Smooth muscle cell of the brain vasculature (primary cell): ENCODE results near the gene MYO7B.
"Not testable (repeated sequence)": the region's sequence is repeated elsewhere in the genome, so short reads cannot be mapped to it uniquely, and the experiment has no call there.

ENCODE experiments used
- DNase-seq: peaks from one replicate; pipeline ENCODE4 v3.0.0-alpha.2; 2012; ENCODE audit warnings: low read depth, low spot score

MYO7B gene

DNA sequence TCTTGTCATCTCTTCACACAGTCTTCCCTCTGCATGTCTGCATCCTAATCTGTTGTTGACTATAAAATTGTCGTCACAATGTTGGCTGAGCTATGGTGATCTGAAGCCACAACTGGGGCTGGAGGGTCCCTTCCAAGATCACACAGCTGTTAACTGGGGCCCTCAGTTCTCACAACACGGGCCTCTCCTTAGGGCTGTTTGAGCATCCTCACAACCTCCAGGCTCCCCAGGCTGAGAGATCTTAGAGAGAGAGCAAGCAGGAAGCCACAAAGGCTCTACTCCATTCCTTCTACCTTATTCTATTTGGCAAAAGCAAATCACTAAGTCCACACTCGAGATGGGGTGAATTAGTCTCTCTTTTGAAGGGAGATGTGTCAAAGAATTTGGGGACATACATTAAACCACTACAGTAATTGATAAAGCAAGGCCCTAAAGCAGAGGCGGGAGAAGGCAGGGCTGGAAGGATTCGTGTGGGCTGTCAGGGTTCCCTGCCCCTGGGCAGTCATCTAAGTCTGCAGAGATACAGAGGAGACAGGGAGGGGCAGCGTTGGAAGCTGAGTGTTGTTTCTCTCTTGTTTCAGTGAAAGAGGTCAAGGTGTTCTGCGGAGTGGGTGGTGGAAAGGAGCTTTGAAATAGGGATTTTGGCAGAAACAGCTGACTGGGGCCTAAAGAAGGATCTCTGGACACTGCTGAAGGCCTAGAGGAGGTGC, 15.9 kb downstream of the MYO7B start:
- no peak for DNase-seq

DNA sequence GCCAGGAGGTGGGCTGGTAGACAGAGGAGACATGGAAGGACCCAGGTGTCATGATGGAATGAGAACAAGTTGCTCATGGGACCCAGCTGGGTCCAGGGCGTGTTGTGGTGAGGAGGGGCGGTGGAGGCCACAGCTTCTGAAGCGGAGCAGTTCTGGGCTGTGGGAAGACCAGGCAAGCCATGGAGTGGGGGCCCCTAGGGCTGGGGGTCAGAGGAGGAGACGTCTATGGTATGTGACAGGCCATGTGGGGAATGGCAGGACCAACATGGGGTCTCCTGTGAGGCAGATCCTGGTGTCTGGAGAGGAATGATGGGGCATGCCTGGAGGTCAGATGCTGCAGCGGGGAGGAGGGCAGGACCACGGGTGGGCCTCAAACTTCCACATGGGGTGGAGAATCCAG, 16.9 kb downstream of the MYO7B start:
- no peak for DNase-seq

GRCh38 chr2:127552846-127553245, 17.4 kb downstream of the MYO7B start:
- no peak for DNase-seq

- no peak for DNase-seq
These were observed 23.4 kb downstream of the MYO7B start for GRCh38 chr2:127558911-127559310.

DNA sequence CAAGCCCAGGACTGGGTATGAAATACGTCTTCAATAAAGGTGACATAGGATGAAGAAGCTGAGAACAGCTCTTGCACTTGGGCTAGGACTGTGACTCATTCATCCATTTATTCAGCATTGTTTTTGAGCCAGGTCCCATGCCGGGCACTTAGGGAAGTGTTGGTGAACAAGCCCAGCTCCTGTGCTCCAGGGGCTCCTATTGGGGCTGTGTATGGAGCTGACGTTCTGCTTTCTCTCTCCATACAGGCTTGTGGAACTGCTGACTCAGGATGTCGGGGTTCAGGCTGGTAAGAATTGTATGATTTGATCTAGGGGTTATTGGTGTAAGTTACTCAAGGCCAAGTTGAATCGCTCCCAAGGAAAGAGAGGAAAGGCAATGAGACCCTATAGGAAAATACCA, 24.0 kb downstream of the MYO7B start:
- DNase-seq: no peak

DNA sequence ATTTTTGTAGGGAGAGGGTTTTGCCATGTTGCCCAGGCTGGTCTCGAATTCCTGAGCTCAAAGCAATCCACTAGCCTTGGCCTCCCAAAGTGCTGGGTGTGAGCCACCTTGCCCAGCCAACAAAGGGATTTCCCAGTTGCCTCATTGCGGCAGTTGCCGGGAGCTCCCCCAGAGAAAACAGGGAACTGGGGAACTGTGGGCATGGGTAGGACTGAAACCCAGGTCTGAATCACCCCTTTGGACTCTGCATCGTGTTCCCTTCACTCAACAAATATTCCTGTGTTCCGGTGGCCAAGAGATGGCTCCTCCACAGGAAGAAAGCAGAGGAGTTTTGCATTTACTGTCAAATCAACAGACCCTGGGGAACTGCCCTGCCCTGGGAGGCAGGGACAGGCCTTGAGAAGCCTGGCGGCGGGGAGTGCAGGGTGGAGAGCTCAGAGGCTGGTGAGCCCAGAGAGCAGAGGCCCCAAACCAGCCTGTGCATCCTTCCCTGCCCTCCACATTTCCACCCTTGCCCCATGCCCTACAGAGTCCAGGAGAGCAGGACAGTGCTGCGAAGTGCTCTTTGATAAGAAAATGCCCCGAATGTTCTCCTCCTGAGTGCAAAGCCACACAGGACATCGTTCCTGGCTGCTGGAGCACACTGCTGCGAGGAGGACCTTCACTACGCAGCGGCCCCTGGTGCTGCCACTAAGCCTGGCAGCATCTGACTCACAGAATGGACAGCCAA, 24.9 kb downstream of the MYO7B start:
- DNase-seq: no peak

GRCh38 chr2:127560931-127561280, 25.4 kb downstream of the MYO7B start:
- no peak for DNase-seq

- DNase-seq: no peak
These were observed 25.9 kb downstream of the MYO7B start for GRCh38 chr2:127561371-127561770.

DNA sequence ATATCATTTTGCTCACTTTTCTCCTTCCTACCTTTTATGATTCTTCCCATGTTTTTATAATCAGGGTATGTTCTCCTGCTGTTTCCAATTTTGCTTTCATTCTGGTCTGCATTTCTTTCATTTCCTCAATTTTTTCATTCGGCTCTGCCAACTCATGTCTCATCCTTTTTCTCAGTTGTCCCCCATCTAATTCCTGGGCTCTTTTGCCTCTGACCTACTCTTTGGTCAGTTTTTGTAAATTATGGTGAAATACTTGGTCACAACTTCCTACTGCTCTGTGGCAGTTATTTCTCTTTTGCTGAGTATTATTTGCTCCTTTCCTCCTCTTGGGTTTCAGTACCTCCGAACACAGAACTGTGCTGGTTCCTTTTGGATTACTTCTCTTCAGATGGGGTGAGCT, 27.5 kb downstream of the MYO7B start:
- DNase-seq: no peak

DNA sequence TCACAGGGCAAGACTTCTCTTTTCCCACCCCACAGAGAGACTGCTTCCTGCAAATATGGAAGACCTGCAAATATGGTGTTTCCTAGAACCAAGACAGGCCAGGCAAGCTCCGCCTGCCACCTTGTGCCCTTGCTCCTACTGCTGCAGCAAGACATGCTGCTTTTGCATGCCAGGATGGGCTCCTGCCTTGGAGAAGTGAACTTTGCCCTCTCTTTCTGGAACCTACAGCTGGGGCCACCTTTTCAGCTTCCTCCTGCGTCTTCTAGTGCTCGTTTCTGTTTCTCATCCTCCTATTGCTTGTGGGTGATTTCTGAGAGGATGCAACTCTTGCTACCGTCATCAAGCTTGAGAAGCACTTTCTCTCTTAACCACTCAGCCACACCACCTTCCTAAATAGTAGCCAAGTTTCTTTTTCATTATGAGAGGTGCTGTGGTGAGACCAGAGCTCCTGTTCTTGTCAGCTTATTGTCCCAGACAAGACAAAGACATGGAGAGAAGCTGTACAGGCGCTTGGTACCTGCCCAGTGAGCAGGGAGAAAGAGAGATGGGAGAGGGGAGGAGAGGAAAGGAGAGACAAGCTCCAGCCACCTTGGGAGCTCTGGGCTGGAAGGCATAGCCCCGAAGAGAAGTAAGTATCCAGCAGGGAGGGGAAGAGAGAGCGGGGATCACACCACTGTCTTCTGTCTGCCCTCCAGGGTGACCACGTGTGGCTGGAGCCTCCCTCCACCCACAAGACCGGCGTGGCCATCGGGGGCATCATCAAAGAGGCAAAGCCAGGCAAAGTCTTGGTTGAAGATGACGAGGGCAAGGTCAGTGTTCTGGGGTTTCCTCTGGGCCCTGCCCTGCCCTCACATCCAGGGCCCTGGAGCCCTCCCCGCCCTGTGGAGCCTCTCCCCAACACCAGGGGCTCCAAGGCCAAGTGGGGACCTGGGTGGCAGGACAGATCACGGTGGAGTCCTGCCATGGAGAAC, 28.3 kb downstream of the MYO7B start:
- DNase-seq: no peak

DNA sequence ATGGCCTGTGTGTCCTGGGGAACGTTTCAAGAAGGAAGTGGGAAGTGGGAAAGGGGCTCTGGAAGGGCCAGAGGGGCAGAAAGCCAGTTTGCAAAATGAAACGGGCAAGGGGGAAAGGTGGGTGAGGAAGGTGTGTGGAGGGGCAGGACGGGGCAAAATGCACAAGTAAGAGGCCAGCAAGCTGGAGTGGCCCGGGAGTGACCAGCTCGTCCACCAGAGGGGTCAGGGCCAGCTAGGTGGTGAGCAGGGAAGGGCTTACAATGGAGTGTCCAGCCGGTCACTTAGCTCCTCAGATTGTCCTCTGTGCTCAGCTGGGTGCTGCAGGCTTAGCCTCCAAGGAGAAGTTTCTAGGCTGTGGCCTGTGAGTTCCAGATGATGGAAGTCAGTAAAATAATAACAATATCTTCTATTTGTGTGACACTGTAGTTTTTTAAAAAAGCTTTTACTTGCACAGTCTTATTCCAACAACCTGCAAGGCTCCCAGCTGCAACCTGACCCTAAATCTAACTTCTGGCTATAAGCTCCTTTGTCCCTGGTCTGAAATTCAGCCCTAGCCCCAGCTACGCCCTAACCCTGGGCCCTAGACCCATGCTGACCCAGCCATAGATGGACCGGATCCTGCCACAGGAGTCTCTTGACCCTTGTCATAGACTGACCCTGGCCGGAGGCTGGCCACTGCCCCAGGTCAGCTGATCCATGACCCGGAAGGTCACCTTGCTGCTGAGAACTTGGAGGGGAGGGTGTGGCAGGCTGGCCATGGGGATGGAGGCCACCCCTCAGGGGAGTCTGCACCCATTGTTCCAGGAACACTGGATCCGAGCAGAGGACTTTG, 29.2 kb downstream of the MYO7B start:
- DNase-seq: no peak

GRCh38 chr2:127565261-127566138, 30.0 kb downstream of the MYO7B start:
- no peak for DNase-seq

DNA sequence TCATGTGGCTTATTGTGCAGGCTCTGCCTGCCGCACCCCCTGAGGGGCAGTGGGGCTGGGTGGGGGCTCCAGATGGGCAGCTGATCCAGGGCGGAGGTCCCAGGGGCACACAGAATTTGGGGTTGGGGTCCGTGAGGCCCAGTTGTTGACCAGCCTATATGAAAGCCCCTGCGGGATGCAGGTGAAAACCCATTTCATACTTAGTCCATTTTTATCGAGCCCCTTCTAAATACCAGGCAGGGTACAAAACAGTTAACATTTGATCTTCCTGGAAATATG, 30.6 kb downstream of the MYO7B start:
- no peak for DNase-seq

GRCh38 chr2:127566576-127566975, 31.1 kb downstream of the MYO7B start:
- DNase-seq: no peak

DNA sequence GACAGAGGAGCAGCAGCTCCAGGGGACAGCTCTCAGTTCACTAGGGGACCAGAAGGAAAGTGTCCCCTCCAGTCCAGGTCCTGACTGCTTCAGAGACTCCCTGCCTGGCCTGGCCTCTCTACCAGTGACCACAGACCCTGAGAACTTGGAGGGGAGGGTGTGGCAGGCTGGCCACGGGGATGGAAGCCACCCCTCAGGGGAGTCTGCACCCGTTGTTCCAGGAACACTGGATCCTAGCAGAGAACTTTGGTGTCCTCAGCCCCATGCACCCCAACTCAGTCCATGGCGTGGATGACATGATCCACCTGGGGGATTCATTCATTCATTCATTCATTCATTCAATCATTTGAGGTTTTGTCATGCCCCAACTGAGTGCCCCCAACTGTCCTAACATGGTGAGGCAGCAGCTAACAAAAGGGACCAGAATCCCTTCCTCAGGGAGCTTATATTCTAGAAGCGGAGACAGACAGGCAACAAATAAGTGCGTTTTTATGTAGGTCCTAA, 31.9 kb downstream of the MYO7B start:
- no peak for DNase-seq

- DNase-seq: no peak
These were observed 32.6 kb downstream of the MYO7B start for GRCh38 chr2:127568128-127568527.

DNA sequence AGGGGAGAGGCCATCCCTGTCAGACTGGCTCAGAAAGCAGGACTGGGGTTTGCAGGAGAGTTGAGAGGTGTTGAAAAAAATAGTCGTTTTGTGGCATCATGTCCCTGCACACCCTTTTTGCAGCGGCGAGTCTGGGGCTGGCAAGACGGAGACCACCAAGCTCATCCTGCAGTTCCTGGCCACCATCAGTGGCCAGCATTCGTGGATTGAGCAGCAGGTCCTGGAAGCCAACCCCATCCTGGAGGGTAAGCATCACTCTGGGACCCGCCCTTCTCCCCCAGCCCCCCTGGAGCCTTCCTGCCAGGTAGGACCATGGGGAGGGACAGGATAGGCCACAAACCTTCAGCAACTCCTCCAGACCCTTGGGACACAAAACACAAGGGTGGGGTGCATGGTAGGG, 34.2 kb downstream of the MYO7B start:
- no peak for DNase-seq

DNA sequence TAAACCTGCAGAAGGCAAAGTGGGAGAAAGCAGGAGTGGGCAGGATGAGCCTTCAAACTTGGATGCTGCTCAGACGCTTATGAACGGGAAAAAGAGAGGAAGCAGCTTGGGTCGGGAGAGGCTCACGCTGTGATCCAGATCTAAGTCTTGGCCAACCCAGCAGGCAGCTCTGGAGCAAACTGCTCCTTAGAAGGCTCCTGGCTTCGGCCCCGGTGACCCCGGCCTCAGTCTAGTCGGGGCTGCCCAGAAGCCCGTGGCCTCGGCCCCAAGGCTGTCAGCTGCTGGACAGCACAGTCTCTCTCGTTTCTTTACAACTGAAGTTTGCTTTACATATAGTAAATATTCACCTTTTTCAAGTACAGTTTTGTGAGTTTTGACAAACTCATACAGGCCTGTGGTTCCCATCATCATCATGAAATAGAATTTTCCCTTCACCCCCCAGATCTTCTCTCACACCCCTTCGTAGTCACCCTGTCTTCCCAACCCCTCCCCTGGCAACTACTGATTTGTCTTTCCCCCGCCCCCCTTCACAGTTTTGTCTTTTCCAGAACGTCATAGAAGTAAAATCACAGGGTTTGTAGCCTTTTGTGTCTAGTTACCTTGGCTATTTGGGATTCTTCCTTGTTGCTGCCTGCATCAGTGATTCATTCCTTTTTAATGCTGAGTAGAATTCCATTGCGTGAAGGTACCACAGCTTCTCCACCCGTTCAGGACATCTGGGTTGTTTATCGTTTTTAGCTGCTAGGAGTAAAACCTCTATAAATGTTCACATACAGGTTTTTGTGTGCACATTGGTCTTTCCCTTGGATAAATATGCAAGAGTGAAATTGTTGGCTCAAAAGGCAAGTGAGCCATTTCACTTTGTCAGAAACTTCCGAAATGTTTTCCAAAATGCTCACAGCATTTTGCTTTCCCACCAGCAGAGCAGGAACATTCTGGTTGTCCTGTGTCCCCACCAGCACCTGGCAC, 35.1 kb downstream of the MYO7B start:
- no peak for DNase-seq

GRCh38 chr2:127572352-127572751, 36.9 kb downstream of the MYO7B start:
- not testable (repeated sequence) for DNase-seq
